Activated CD4-positive, alpha-beta T cell treated with anti-CD3 and anti-CD28 coated beads for 36 hours (primary cell): ENCODE measurements around the gene TGM5. TPM values are rescaled to one million over a fixed set of nuclear protein-coding genes. Genes with fewer than 3 reads are reported as not detected.
"Not testable (repeated sequence)": the region's sequence is repeated elsewhere in the genome, so short reads cannot be mapped to it uniquely, and the experiment has no call there.

Experiments used
- ATAC-seq: fragments of 200-7000 bp; cut with Tn5 transposase; one replicate; pipeline ENCODE4 v1.10.0; 2021; ENCODE audit warnings: mild to moderate bottlenecking, moderate library complexity
- CTCF ChIA-PET: fragments of 350-600 bp; sonication (Branson Sonifier 250); formaldehyde crosslinking; loops from one replicate; lab custom pipeline; 2021; ENCODE audit warnings: antibody characterized with exemption; lab: Charles Lee
- POLR2A ChIA-PET: fragments of 350-600 bp; sonication (Branson Sonifier 250); formaldehyde crosslinking; loops from one replicate; lab custom pipeline; 2021; ENCODE audit warnings: antibody characterized with exemption, inconsistent platforms; lab: Charles Lee
- DNase-seq: peaks from one replicate; pipeline ENCODE4 v3.0.0-alpha.2; 2020
- H3K27ac Mint-ChIP-seq: one replicate; pipeline ENCODE4 v1.8.0; 2021; ENCODE audit warnings: mixed read lengths
- H3K27me3 Mint-ChIP-seq: one replicate; pipeline ENCODE4 v1.8.0; 2021; ENCODE audit warnings: mixed read lengths
- H3K36me3 Mint-ChIP-seq: one replicate; pipeline ENCODE4 v1.8.0; 2021; ENCODE audit warnings: low read depth, mixed read lengths
- H3K4me1 Mint-ChIP-seq: one replicate; pipeline ENCODE4 v1.8.0; 2021; ENCODE audit warnings: mixed read lengths
- H3K4me3 Mint-ChIP-seq: one replicate; pipeline ENCODE4 v1.8.0; 2021; ENCODE audit warnings: mild to moderate bottlenecking, moderate library complexity, mixed read lengths
- H3K9me3 Mint-ChIP-seq: one replicate; pipeline ENCODE4 v1.8.0; 2021; ENCODE audit warnings: low read depth, mixed read lengths
- intact Hi-C, 2 experiments: fragments of 100-400 bp; cut with DNase I in 1 of 2; cut with micrococcal nuclease in 1 of 2; formaldehyde crosslinking; loops; one replicate each; pipeline versions ENCODE4 v1.14.2 to v1.15.1; 2022 to 2024; cut with DNase I, micrococcal nuclease
- total RNA-seq, 2 experiments: library from RNA; stranded (reverse); gene quantifications; one replicate each; pipeline ENCODE4 v1.2.3, GENCODE V29; 2021

TGM5 gene, protein sequence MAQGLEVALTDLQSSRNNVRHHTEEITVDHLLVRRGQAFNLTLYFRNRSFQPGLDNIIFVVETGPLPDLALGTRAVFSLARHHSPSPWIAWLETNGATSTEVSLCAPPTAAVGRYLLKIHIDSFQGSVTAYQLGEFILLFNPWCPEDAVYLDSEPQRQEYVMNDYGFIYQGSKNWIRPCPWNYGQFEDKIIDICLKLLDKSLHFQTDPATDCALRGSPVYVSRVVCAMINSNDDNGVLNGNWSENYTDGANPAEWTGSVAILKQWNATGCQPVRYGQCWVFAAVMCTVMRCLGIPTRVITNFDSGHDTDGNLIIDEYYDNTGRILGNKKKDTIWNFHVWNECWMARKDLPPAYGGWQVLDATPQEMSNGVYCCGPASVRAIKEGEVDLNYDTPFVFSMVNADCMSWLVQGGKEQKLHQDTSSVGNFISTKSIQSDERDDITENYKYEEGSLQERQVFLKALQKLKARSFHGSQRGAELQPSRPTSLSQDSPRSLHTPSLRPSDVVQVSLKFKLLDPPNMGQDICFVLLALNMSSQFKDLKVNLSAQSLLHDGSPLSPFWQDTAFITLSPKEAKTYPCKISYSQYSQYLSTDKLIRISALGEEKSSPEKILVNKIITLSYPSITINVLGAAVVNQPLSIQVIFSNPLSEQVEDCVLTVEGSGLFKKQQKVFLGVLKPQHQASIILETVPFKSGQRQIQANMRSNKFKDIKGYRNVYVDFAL
- total RNA-seq, result not detected

DNA sequence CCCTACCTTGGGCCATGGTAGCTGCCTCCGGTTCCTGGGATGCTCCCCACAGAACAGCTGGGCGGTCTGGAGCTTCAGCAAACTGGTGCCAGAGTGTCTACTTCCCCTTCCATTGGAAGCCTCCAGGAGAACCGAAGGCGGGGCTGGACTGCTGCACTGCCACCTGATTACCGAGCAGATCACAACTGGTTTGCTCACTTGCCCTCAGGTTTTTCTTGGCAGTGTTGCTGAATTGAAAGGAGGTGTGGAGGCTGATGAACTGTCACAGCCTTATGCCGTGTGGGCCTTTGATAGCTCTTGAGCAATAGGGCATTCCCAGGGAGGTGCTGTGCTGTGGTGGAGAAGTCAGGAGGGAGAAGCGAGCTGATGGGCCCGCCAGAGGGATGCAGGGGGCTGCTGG lies at the start of gene TGM5:
TGM5 (minus strand) TSS at position 95 of the 400 bp plus-strand sequence; CDS start at position 16, 79 bp downstream.
- ChIA-PET POLR2A (no interaction called here), CTCF (interaction anchor here (0.9 to 3.5 kb wide), 3 partner anchors 18 to 41 kb away, joined by 3 to 21 read pairs (median 13); no protein-coding TSS in a partner anchor)
- intact Hi-C loops, result loop anchor here in 1 of 2 experiments (5.0 kb wide), 1 partner anchor 40 kb away; no protein-coding TSS in a partner anchor
- no peak for ATAC-seq
- H3K27me3 Mint-ChIP-seq, result peaks cover 10% of the 10 kb centered on the region
- no peak within 1 kb of the TSS for H3K27ac Mint-ChIP-seq
- DNase-seq, result no peak
- H3K36me3 Mint-ChIP-seq, result no peaks in the 10 kb centered on the region
- H3K4me1 Mint-ChIP-seq, result peaks cover 5% of the 10 kb centered on the region
- peaks cover 2% of the 10 kb centered on the region for H3K9me3 Mint-ChIP-seq
- no peak within 1 kb of the TSS for H3K4me3 Mint-ChIP-seq

DNA sequence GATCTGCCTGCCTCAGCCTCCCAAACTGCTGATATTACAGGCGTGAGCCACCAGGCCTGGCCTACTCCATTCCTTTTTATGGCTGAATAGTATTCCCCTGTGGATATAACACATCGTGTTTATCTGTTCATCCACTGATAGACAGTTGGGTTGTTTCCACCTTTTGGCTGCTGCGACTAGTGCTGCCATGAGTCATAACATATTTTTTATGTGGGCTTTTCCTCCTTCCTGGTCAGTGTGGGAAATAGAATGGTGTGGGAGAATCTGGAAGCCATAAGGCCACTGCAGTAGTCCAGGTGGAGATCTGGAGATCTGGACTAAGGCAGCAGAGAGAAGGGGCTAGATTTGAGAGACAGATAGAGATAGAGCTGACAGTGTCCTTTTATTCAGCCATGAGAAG lies 47.4 kb upstream of the TGM5 start:
- ATAC-seq (no peak), DNase-seq (no peak)
- Mint-ChIP-seq H3K27me3 (peaks cover 22% of the 10 kb centered on the region), H3K27ac (no peak overlapping the region), H3K4me3 (no peak overlapping the region), H3K4me1 (no peaks in the 10 kb centered on the region), H3K36me3 (no peaks in the 10 kb centered on the region), H3K9me3 (no peaks in the 10 kb centered on the region)
- intact Hi-C loops, result no loop called here
- POLR2A ChIA-PET, result no interaction called here
- CTCF ChIA-PET, result interaction anchor here (0.8 kb wide), 1 partner anchor 29 kb away, joined by 3 read pairs; no protein-coding TSS in a partner anchor

DNA sequence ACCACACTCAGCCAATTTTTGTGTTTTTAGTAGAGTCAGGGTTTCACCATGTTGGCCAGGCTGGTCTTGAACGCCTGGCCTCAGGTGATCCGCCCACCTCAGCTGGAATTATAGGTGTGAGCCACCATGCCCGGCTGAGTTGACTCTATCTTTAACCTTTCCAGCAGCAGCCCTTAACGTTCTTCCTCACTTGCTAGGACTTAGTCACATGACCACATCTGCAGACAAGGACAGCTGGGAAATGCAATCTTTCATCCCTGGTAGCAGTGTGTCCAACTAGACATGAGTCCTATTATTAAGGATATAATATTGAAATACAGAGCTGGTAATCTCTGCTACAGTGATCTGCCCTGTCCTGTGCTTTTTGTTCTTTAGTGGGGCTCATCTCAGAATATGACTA lies 45.6 kb upstream of the TGM5 start:
- H3K27ac Mint-ChIP-seq, result no peak overlapping the region
- no peak overlapping the region for H3K4me3 Mint-ChIP-seq
- peaks cover 22% of the 10 kb centered on the region for H3K27me3 Mint-ChIP-seq
- no peak for ATAC-seq
- ChIA-PET CTCF (interaction anchor here (0.6 to 1.8 kb wide), 5 partner anchors 8 to 243 kb away, joined by 3 to 6 read pairs (median 3); no protein-coding TSS in a partner anchor), POLR2A (no interaction called here)
- intact Hi-C loops, result no loop called here
- H3K9me3 Mint-ChIP-seq, result no peaks in the 10 kb centered on the region
- no peaks in the 10 kb centered on the region for H3K36me3 Mint-ChIP-seq
- DNase-seq, result no peak
- no peaks in the 10 kb centered on the region for H3K4me1 Mint-ChIP-seq

DNA sequence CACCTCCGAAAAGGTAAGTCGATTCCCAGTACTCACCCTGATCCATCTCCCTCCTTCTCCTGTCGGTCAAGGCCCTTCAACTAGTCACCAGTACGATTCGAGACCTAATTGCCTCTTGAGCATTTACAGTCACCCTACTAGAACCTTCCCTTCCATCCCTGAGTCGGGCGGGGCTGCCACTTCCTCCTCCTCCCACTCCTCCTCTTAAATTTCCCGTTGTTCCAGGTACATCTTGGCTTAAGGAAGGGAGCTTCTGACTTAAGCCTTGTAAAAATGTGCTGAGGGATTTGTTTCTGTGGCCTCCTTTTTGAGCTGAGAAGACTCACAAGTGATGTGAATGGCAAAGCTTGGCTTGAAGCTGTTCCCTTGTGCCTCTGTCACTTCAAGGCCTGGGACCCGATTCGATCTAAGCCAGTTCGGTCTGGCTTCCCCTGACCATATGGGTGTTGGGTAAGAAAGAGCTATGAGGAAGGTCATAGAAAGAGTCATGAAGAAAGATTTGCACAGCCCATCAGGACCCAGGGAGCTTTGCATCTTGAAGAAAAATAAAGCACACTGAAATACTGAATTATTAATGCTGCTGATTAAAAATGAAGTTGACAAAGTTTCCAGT lies 35.6 kb upstream of the TGM5 start, which contains the start of gene TGM7:
TGM7 (minus strand) TSS at position 51 of the 613 bp plus-strand sequence.
- H3K9me3 Mint-ChIP-seq, result no peaks in the 10 kb centered on the region
- no peak for ATAC-seq
- peaks cover 9% of the 10 kb centered on the region for H3K27me3 Mint-ChIP-seq
- no peak for DNase-seq
- no peaks in the 10 kb centered on the region for H3K36me3 Mint-ChIP-seq
- no peak within 1 kb of the TSS for H3K27ac Mint-ChIP-seq
- intact Hi-C loops, result loop anchor here in 1 of 2 experiments (10.0 kb wide), 1 partner anchor 62 kb away; no protein-coding TSS in a partner anchor
- H3K4me1 Mint-ChIP-seq, result no peaks in the 10 kb centered on the region
- H3K4me3 Mint-ChIP-seq, result no peak within 1 kb of the TSS
- ChIA-PET CTCF (interaction anchor here (2.5 kb wide), 1 partner anchor 17 kb away, joined by 11 read pairs; no protein-coding TSS in a partner anchor), POLR2A (no interaction called here)

DNA sequence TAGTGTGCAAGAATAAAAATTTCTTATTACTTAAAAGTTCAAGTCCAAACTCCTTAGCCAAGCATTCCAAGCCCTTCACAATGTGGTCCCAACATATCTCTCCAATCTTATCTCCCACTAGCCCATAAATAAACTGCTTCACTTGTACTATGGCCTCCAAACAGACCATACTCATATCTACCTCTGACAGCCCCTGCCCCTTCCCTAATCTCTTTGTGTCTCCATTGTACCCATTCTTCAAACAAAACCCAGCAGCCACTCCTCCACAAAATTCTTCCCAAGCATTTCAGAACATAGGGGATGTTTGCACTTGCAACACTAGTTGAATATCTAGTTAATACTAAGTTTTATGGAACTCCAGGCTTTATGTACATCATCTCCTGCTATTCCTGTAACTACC lies 33.2 kb upstream of the TGM5 start:
- Mint-ChIP-seq H3K4me1 (no peaks in the 10 kb centered on the region), H3K4me3 (no peak overlapping the region), H3K27me3 (peaks cover 10% of the 10 kb centered on the region), H3K27ac (no peak overlapping the region), H3K9me3 (no peaks in the 10 kb centered on the region), H3K36me3 (no peaks in the 10 kb centered on the region)
- DNase-seq (no peak), ATAC-seq (no peak)
- CTCF ChIA-PET, result interaction anchor here (1.6 kb wide), 1 partner anchor 15 kb away, joined by 4 read pairs; no protein-coding TSS in a partner anchor
- intact Hi-C loops, result loop anchor here in 1 of 2 experiments (10.0 kb wide), 1 partner anchor 65 kb away; no protein-coding TSS in a partner anchor
- POLR2A ChIA-PET, result no interaction called here

DNA sequence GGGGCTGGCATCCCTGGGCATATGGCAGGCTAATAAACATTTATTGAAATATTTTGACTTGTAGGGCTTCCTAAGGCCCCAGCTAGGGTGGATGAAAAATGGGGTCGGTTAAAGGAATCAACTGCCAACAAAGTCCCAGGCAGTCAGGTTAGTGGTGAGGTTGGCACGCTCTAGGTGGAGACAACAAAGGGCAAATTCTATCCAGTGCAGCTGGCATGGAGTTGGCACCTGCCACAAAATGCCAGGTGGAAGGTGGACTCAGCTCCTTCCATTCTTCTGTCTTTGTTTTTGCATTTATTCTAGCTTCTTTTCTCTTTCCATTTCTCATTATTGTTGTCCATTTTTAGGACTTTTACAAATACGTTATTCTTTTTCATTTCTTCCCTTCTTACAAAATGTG lies 32.7 kb upstream of the TGM5 start:
- CTCF ChIA-PET, result interaction anchor here (1.6 kb wide), 1 partner anchor 14 kb away, joined by 4 read pairs; no protein-coding TSS in a partner anchor
- H3K4me3 Mint-ChIP-seq, result no peak overlapping the region
- intact Hi-C loops, result no loop called here
- no peaks in the 10 kb centered on the region for H3K4me1 Mint-ChIP-seq
- ATAC-seq (no peak), DNase-seq (no peak)
- H3K27me3 Mint-ChIP-seq, result peaks cover 12% of the 10 kb centered on the region
- POLR2A ChIA-PET, result no interaction called here
- H3K36me3 Mint-ChIP-seq, result no peaks in the 10 kb centered on the region
- H3K9me3 Mint-ChIP-seq, result no peaks in the 10 kb centered on the region
- no peak overlapping the region for H3K27ac Mint-ChIP-seq

DNA sequence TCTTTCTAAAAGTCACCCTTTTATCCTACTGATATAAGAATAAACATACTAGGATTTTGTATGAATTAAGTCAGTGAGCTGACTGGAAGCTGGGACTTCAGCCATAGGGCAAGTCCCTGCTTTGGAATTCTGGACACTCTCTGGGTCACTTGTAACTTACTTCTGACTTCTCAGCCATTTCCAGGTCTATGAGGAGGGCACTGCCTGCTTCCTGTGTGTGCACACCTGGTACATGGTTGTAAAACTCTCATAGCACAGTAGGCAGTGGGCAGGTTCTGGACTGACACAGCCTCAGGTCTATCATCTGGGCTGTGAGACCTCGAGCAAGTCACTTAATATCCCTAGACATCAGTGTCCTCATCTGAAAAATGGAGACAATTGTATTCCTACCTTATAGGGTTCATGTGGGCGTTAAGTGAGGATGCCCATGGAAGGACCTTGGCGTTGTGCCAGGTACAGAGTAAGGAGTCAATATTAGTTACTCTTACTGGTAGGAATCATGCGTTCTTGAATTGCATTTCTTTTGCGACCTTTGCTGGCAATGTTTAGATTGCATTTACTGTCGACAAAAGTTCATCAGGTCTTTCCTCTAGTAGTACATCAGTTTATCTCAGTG lies 27.5 kb upstream of the TGM5 start:
- peaks cover 3% of the 10 kb centered on the region for H3K4me1 Mint-ChIP-seq
- CTCF ChIA-PET, result no interaction called here
- no peaks in the 10 kb centered on the region for H3K36me3 Mint-ChIP-seq
- peaks cover 32% of the 10 kb centered on the region for H3K27me3 Mint-ChIP-seq
- DNase-seq (no peak), ATAC-seq (no peak)
- H3K4me3 Mint-ChIP-seq, result no peak overlapping the region
- POLR2A ChIA-PET, result no interaction called here
- H3K9me3 Mint-ChIP-seq, result no peaks in the 10 kb centered on the region
- H3K27ac Mint-ChIP-seq, result no peak overlapping the region
- intact Hi-C loops, result no loop called here

DNA sequence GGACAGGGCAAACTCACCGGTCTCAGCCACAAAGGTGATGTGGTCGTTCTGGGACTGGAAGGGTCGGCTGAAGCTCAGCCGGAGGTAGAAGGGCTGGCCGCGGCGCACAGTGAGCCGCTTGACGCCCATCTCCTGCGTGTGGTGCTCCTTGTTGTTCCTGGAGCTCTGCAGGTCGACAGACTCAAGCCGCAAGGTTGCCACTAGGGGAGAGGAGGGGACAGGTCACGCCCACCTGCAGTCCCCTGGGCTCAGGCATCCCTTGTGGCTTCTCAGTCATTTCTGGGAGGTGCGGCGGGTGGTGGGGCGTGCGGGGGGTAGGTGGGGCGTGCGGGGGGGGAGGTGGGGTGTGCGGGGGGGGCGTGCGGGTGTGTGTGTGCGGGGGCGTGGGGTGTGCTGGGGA lies 26.7 kb upstream of the TGM5 start:
- intact Hi-C loops, result no loop called here
- H3K27ac Mint-ChIP-seq, result no peak overlapping the region
- DNase-seq (peak; percentile 21), ATAC-seq (peak; percentile 42)
- CTCF ChIA-PET, result interaction anchor here (0.7 kb wide), 1 partner anchor 57 kb away, joined by 3 read pairs; no protein-coding TSS in a partner anchor
- H3K4me3 Mint-ChIP-seq, result no peak overlapping the region
- H3K9me3 Mint-ChIP-seq, result no peaks in the 10 kb centered on the region
- POLR2A ChIA-PET, result interaction anchor here (0.6 kb wide), 1 partner anchor 357 kb away, joined by 3 read pairs; no protein-coding TSS in a partner anchor
- H3K36me3 Mint-ChIP-seq, result no peaks in the 10 kb centered on the region
- H3K4me1 Mint-ChIP-seq, result peaks cover 3% of the 10 kb centered on the region
- H3K27me3 Mint-ChIP-seq, result peaks cover 32% of the 10 kb centered on the region

DNA sequence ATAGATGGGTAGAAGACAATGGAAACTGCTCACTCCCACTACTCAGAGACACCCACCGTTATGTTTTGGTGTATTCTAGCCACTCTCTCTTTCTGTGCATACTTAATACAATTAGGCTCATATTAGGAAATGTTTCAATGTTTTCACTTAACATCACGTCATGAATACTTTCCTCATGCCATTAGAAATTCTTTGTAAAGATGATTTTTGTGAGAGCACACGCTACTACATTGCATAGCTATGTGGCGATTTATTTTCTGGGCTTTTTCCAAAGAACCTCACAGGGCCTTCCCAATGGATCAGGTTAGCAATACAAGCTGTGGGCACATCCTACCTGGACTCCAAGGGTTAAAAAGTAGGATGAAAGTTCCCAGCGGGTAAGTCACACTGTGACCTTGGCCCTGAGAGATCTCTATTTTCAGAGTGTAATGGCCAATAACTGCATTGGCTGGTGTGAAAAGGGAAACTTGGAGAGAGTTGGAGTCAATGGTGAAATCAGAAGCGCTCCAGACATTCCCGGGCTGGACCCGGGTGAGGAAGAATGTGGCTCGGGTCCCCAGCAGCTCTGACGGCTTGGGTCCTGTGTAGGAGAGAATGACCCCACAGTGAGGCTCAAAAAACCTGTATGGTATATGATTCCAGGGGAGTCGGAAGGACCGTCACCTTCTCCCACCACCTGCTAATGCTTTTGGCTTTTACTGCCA lies 25.8 kb upstream of the TGM5 start:
- POLR2A ChIA-PET, result no interaction called here
- H3K36me3 Mint-ChIP-seq, result no peaks in the 10 kb centered on the region

DNA sequence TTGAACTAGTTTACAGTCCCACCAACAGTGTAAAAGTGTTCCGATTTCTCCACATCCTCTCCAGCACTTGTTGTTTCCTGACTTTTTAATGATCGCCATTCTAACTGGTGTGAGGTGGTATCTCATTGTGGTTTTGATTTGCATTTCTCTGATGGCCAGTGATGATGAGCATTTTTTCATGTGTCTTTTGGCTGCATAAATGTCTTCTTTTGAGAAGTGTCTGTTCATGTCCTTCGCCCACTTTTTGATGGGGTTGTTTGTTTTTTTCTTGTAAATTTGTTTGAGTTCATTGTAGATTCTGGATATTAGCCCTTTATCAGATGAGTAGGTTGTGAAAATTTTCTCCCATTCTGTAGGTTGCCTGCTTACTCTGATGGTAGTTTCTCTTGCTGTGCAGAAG lies 22.9 kb upstream of the TGM5 start:
- H3K36me3 Mint-ChIP-seq, intact Hi-C loops, H3K9me3 Mint-ChIP-seq, CTCF ChIA-PET, H3K4me1 Mint-ChIP-seq, H3K27ac Mint-ChIP-seq, H3K4me3 Mint-ChIP-seq, ATAC-seq, DNase-seq, POLR2A ChIA-PET: not testable (repeated sequence)
- H3K27me3 Mint-ChIP-seq, result peaks cover 20% of the 10 kb centered on the region

More for the DNA sequence above, 25.8 kb upstream of the TGM5 start:
- no peak for ATAC-seq
- Mint-ChIP-seq H3K4me1 (peaks cover 3% of the 10 kb centered on the region), H3K27me3 (peaks cover 32% of the 10 kb centered on the region), H3K9me3 (no peaks in the 10 kb centered on the region), H3K27ac (no peak overlapping the region), H3K4me3 (no peak overlapping the region)
- no peak for DNase-seq
- CTCF ChIA-PET, result interaction anchor here (0.7 kb wide), 1 partner anchor 56 kb away, joined by 3 read pairs; no protein-coding TSS in a partner anchor
- intact Hi-C loops, result no loop called here
